Right lobe of liver (tissue), 6 donors: ENCODE results near the gene CASQ2. TPM values are rescaled to one million over a fixed set of nuclear protein-coding genes. Genes with fewer than 3 reads are reported as not detected.

Experiments
- ATAC-seq, 4 donors: fragments of 200-7000 bp; cut with Tn5 transposase; one replicate each; pipeline ENCODE4 v1.9.1; 2020; ENCODE audit warnings: mild to moderate bottlenecking in 4 of 4, moderate library complexity in 4 of 4
- DNase-seq, 3 donors: peaks; one replicate each; pipeline ENCODE4 v3.0.0-alpha.2; 2020
- H3K27ac ChIP-seq, 3 donors: fragments of 200-600 bp; one replicate each; pipeline ENCODE4 v1.8.0; 2022
- H3K27me3 ChIP-seq, 2 donors: fragments of 200-600 bp; one replicate each; pipeline ENCODE4 v1.8.0; 2022
- H3K36me3 ChIP-seq, 4 donors: fragments of 200-600 bp; sonication (generic) in 1 of 4; one replicate each; pipeline versions ENCODE4 v1.5.1 to v1.8.0; 2017 to 2022; ENCODE audit warnings: control low read depth in 1 of 4
- H3K4me1 ChIP-seq, 4 donors: fragments of 200-600 bp; sonication (generic) in 1 of 4; one replicate each; pipeline versions ENCODE4 v1.5.1 to v1.8.0; 2017 to 2022; ENCODE audit warnings: control low read depth in 1 of 4
- H3K4me3 ChIP-seq, 3 donors: fragments of 200-600 bp; one replicate each; pipeline ENCODE4 v1.8.0; 2022
- H3K9me3 ChIP-seq, 4 donors: fragments of 200-600 bp; sonication (generic) in 1 of 4; one replicate each; pipeline versions ENCODE4 v1.5.1 to v1.8.0; 2017 to 2022; ENCODE audit warnings: control low read depth in 1 of 4
- CTCF ChIP-seq, 4 donors: fragments of 200-600 bp in 3 of 4; fragments of 450-650 bp in 1 of 4; IDR thresholded peaks; one replicate each; pipeline versions ENCODE4 v1.5.1 to v1.8.0; 2016 to 2022; ENCODE audit warnings: antibody characterized with exemption in 4 of 4, mild to moderate bottlenecking in 2 of 4
- POLR2A ChIP-seq: fragments of 450-650 bp; IDR thresholded peaks from one replicate; pipeline ENCODE4 v1.6.1; 2017; ENCODE audit warnings: antibody characterized with exemption, mild to moderate bottlenecking
- WGBS: methylation state at CpG from one replicate; pipeline ENCODE4 v1.1.6; 2018; ENCODE audit warnings: low coverage, low lambda C conversion rate; ENCODE audit not compliant: insufficient coverage; ENCODE audit errors: missing lambda C conversion rate; 5-methylcytosine and 5-hydroxymethylcytosine counted together
- intact Hi-C, 2 donors: fragments of 100-400 bp; cut with DNase I; formaldehyde crosslinking; loops; one replicate each; pipeline versions ENCODE4 v1.11.2 to v1.14.1; 2022
- total RNA-seq, 6 experiments: library from RNA; depleted of rRNA in 2 of 6; stranded (reverse); fragments of >200 nt in 2 of 6; fragmentation: NEBNext Ultra II Directional in 3 of 6; extraction: Animal tissue kit (Norgen Biotek cat#: 25700) in 3 of 6; gene quantifications; one replicate each; pipeline versions ENCODE4 v1.1.0 to v1.2.4, GENCODE V29; 2016 to 2023
- donor health status: DM: no; HTN: yes; CAD: no.
- donor health status: DM: no; HTN: no; CAD: no.
- donor health status: DM: no; HTN: no; CAD: no.
- donor health status: DM: no; HTN: yes; CAD: no.
- donor health status: DM: no; HTN: yes; CAD: no.

Gene CASQ2
- total RNA-seq, 6 experiments from 2014 or later: 0.09 to 0.44 (median 0.21) TPM; not detected in 2

- Histone ChIP-seq H3K27ac (no peak overlapping the region), H3K36me3 (no peaks in the 10 kb centered on the region), H3K4me1 (no peaks in the 10 kb centered on the region), H3K9me3 (no peaks in the 10 kb centered on the region), H3K27me3 (no peaks in the 10 kb centered on the region), H3K4me3 (no peak overlapping the region)
- TF ChIP-seq CTCF (IDR thresholded peaks at IDR 0.05): no peak
- no peak for ATAC-seq
- intact Hi-C loops: loop anchor here in 1 of 2 donors (10.0 kb wide), 1 partner anchor 88 kb away; no protein-coding TSS in a partner anchor
- no peak for DNase-seq
- WGBS: 83% methylated on average over 3 of the region's 3 CpGs
Measured at GRCh38 chr1:115702959-115703358, 65.6 kb downstream of the CASQ2 start.

GRCh38 chr1:115701090-115701489, 67.4 kb downstream of the CASQ2 start:
- H3K27me3 ChIP-seq: no peaks in the 10 kb centered on the region
- H3K9me3 ChIP-seq: no peaks in the 10 kb centered on the region
- TF ChIP-seq POLR2A: no peak
- TF ChIP-seq CTCF (IDR thresholded peaks at IDR 0.05): no peak
- H3K36me3 ChIP-seq: no peaks in the 10 kb centered on the region
- DNase-seq (no peak), ATAC-seq (no peak)
- no peak overlapping the region for H3K4me3 ChIP-seq
- no peak overlapping the region for H3K27ac ChIP-seq
- no peaks in the 10 kb centered on the region for H3K4me1 ChIP-seq
- WGBS: 54% methylated on average over 3 of the region's 3 CpGs
- intact Hi-C loops: loop anchor here in 1 of 2 donors (10.0 kb wide), 1 partner anchor 86 kb away; no protein-coding TSS in a partner anchor

- 67% methylated on average over 1 of the region's 1 CpG for WGBS
- TF ChIP-seq POLR2A (no peak), CTCF (IDR thresholded peaks at IDR 0.05) (no peak)
Measured at GRCh38 chr1:115697619-115698018, 70.9 kb downstream of the CASQ2 start.

GRCh38 chr1:115694805-115695204, 73.7 kb downstream of the CASQ2 start:
- DNase-seq: no peak
- 86% methylated on average over 3 of the region's 3 CpGs for WGBS
- Histone ChIP-seq H3K9me3 (no peaks in the 10 kb centered on the region), H3K4me1 (no peaks in the 10 kb centered on the region), H3K36me3 (peaks cover 0 to 20% (median 6%) of the 10 kb centered on the region in 4 donors), H3K27ac (no peak overlapping the region), H3K4me3 (no peak overlapping the region), H3K27me3 (no peaks in the 10 kb centered on the region)
- TF ChIP-seq POLR2A (no peak), CTCF (IDR thresholded peaks at IDR 0.05) (no peak)
- no peak for ATAC-seq
- intact Hi-C loops: no loop called here

More at GRCh38 chr1:115697619-115698018, 70.9 kb downstream of the CASQ2 start:
- H3K36me3 ChIP-seq: no peaks in the 10 kb centered on the region
- no peak overlapping the region for H3K4me3 ChIP-seq
- DNase-seq (no peak), ATAC-seq (no peak)
- intact Hi-C loops: no loop called here
- no peak overlapping the region for H3K27ac ChIP-seq
- H3K27me3 ChIP-seq: no peaks in the 10 kb centered on the region
- H3K4me1 ChIP-seq: no peaks in the 10 kb centered on the region
- H3K9me3 ChIP-seq: no peaks in the 10 kb centered on the region

GRCh38 chr1:115692224-115692623, 76.3 kb downstream of the CASQ2 start:
- no peak for ATAC-seq
- intact Hi-C loops: no loop called here
- Histone ChIP-seq H3K9me3 (no peaks in the 10 kb centered on the region), H3K4me1 (no peaks in the 10 kb centered on the region), H3K27ac (no peak overlapping the region), H3K27me3 (no peaks in the 10 kb centered on the region), H3K4me3 (no peak overlapping the region), H3K36me3 (peaks cover 0 to 23% (median 6%) of the 10 kb centered on the region in 4 donors)
- no peak for TF ChIP-seq POLR2A
- TF ChIP-seq CTCF (IDR thresholded peaks at IDR 0.05): no peak
- DNase-seq: no peak
- WGBS: 100% methylated on average over 1 of the region's 4 CpGs
